ENCODE data around the gene AGRN.

GRCh38 chr1:1044455-1045078, 24.6 kb downstream of the AGRN start:
- no peak for TF ChIP-seq CTCF (conservative IDR thresholded peaks at IDR 0.05 in 1 of 2, IDR thresholded peaks at IDR 0.05 in 1 of 2; ENCODE audit: extremely low read depth in 1 of 2, insufficient read depth in 1 of 2, low read depth in 1 of 2, low read length in 2 of 2)
- TF ChIP-seq EZH2 (IDR thresholded peaks at IDR 0.05; ENCODE audit: borderline replicate concordance, low read length), result no peak

All from mammary epithelial cell (primary cell).